HFFc6 (cell line): ENCODE data around the gene IQCK. TPM values are rescaled to one million over a fixed set of nuclear protein-coding genes. Genes with fewer than 3 reads are reported as not detected.

Experiments used
- DNase-seq: peaks from one replicate; pipeline ENCODE4 v3.0.0-alpha.2; 2018
- H3K27ac Mint-ChIP-seq: 2 replicates; pipeline ENCODE4 v1.8.0; 2020; ENCODE audit warnings: mild to moderate bottlenecking, mixed read lengths
- H3K27me3 Mint-ChIP-seq: 2 replicates; pipeline ENCODE4 v1.8.0; 2021; ENCODE audit warnings: mild to moderate bottlenecking, moderate library complexity, mixed read lengths; ENCODE audit not compliant: insufficient read depth
- H3K36me3 Mint-ChIP-seq: 2 replicates; pipeline ENCODE4 v1.8.0; 2021; ENCODE audit warnings: low read depth, mixed read lengths
- H3K4me1 Mint-ChIP-seq: 2 replicates; pipeline ENCODE4 v1.8.0; 2020; ENCODE audit warnings: low read depth, mixed read lengths
- H3K4me3 Mint-ChIP-seq: 2 replicates; pipeline ENCODE4 v1.8.0; 2020; ENCODE audit warnings: mild to moderate bottlenecking, moderate library complexity, mixed read lengths
- H3K9me3 Mint-ChIP-seq: 2 replicates; pipeline ENCODE4 v1.8.0; 2020; ENCODE audit warnings: mild to moderate bottlenecking, mixed read lengths
- CTCF ChIP-seq: fragments of 200-600 bp; sonication (generic); IDR thresholded peaks from 2 replicates; pipeline ENCODE4 v1.5.0; 2021; ENCODE audit warnings: antibody characterized with exemption, mild to moderate bottlenecking
- total RNA-seq, 6 experiments: library from RNA; stranded (reverse); fragmentation: NEBNext Ultra II Directional; extraction: Animal tissue kit (Norgen Biotek cat#: 25700); gene quantifications; 2 replicates in 1 of 6; 3 replicates in 5 of 6; pipeline ENCODE4 v1.2.3, GENCODE V29; 2021

Gene IQCK
- total RNA-seq, 6 experiments from 2014 or later = 2.2 to 5.0 (median 2.8) TPM

- Mint-ChIP-seq H3K4me3 (no peak overlapping the region), H3K4me1 (peaks cover 20% of the 10 kb centered on the region), H3K9me3 (no peaks in the 10 kb centered on the region), H3K36me3 (peaks cover 34% of the 10 kb centered on the region), H3K27me3 (peaks cover 3% of the 10 kb centered on the region; the same call in 1 of the 2 replicates), H3K27ac (0 out of 2 replicates have a peak overlapping the region, but pooled peaks have one; percentile 48)
- no peak for DNase-seq
- TF ChIP-seq CTCF = no peak
Observed at GRCh38 chr16:19705843-19706242, 12.2 kb upstream of the IQCK start.

DNA sequence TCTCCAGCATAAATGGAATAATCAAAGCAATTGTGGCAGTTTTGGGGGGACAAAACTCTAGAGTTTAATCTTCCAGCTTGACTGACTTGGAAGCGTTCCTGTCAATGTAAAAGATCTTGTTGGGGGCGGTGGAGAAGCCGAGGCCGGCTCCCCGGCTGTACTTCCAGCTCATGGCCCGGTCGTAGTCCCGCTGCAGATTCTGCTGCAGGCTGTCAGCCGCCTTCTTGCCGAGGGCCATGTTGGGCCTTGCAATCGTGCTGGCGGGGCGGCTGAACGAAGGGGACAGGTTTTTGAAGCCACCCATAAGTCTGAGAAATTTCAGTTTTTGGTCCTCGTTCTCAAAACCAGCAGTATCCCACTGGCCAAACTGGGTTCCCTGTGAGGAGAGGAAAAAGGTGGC lies 11.2 kb upstream of the IQCK start:
- Mint-ChIP-seq H3K27me3 (peaks cover 3% of the 10 kb centered on the region; the same call in 1 of the 2 replicates), H3K4me3 (no peak overlapping the region), H3K27ac (no peak overlapping the region), H3K4me1 (peaks cover 13% of the 10 kb centered on the region), H3K9me3 (no peaks in the 10 kb centered on the region), H3K36me3 (peaks cover 39% of the 10 kb centered on the region)
- DNase-seq = no peak
- TF ChIP-seq CTCF = no peak

- Mint-ChIP-seq H3K9me3 (no peaks in the 10 kb centered on the region), H3K27me3 (peaks cover 3% of the 10 kb centered on the region; the same call in 1 of the 2 replicates), H3K36me3 (peaks cover 36% of the 10 kb centered on the region), H3K27ac (no peak overlapping the region), H3K4me1 (peaks cover 13% of the 10 kb centered on the region), H3K4me3 (no peak overlapping the region)
- TF ChIP-seq CTCF = no peak
- DNase-seq = no peak
Observed at GRCh38 chr16:19707569-19708295, 10.3 kb upstream of the IQCK start.

- Mint-ChIP-seq H3K27me3 (peaks cover 3% of the 10 kb centered on the region; the same call in 1 of the 2 replicates), H3K36me3 (peaks cover 34% of the 10 kb centered on the region), H3K4me1 (peaks cover 13% of the 10 kb centered on the region), H3K4me3 (no peak overlapping the region), H3K27ac (no peak overlapping the region), H3K9me3 (no peaks in the 10 kb centered on the region)
- no peak for TF ChIP-seq CTCF
- DNase-seq = no peak
Observed at GRCh38 chr16:19708296-19709205, 9.5 kb upstream of the IQCK start.

DNA sequence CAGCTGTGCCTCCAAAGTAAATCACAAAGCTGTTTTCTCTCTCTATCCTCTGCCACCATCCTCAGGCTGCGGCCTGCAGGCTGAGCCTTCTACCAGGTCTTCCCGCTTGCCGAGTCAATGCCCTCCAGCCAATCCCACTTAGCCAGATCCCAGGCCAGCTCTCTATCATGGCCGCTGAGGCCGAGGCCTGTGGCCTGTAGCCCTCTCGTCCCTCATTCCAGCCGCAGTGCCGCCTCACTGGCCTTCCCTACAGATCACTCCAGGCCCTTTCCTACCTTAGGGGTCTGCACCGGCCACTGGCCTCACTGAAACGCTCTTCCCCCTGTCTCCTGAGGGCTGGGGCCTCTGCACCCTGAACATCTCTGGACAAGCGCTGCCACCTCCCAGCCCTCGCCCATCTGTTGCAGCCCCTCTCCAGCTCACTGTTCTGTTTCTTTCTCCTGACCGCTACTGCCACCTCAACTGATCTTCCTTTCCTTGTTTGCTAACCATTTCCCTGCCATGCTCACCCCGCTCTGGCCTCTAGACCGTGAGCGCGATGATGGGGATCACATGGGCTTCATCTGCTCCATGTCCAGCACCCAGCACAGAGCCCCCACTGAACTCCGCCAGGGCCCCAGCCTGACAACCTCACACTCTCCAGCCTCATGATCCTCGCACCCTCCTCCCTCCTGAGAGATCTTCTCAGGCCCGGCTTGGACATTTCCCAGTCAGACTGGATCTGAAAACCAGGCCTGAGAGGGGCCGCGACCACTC lies 8.5 kb upstream of the IQCK start:
- no peak for TF ChIP-seq CTCF
- DNase-seq = no peak
- no peak overlapping the region; the same call in 1 of the 2 replicates for H3K27ac Mint-ChIP-seq
- peaks cover 8% of the 10 kb centered on the region for H3K4me1 Mint-ChIP-seq
- no peak overlapping the region for H3K4me3 Mint-ChIP-seq
- peaks cover 2% of the 10 kb centered on the region for H3K27me3 Mint-ChIP-seq
- peaks cover 32% of the 10 kb centered on the region for H3K36me3 Mint-ChIP-seq
- H3K9me3 Mint-ChIP-seq = no peaks in the 10 kb centered on the region
